NCI-H460 (cell line): ENCODE data around the gene ST7. TPM values are rescaled to one million over a fixed set of nuclear protein-coding genes. Genes with fewer than 3 reads are reported as not detected.

Source experiments
- DNase-seq: peaks from one replicate; pipeline ENCODE4 v3.0.0-alpha.2; 2016; ENCODE audit warnings: low read depth; ENCODE audit errors: extremely low read depth
- total RNA-seq: library from RNA; depleted of rRNA; stranded (reverse); fragments of >200 nt; shearing (Covaris generic); gene quantifications from 2 replicates; pipeline ENCODE4 v1.2.3, GENCODE V29; 2014

ST7 gene
- total RNA-seq, 1 experiment from 2014 or later: 30.7 TPM

GRCh38 chr7:117086788-117087187 is 133.5 kb downstream of the ST7 start:
- no peak for DNase-seq

- DNase-seq: no peak
Measured at GRCh38 chr7:117087639-117088396, 134.5 kb downstream of the ST7 start.

- DNase-seq: no peak
Measured at GRCh38 chr7:117088623-117089194, 135.4 kb downstream of the ST7 start.

GRCh38 chr7:117090791-117091190 is 137.5 kb downstream of the ST7 start:
- DNase-seq: no peak

- no peak for DNase-seq
Measured at GRCh38 chr7:117091721-117092120, 138.4 kb downstream of the ST7 start.

- DNase-seq: no peak
Measured at GRCh38 chr7:117092785-117093184, 139.5 kb downstream of the ST7 start.

DNA sequence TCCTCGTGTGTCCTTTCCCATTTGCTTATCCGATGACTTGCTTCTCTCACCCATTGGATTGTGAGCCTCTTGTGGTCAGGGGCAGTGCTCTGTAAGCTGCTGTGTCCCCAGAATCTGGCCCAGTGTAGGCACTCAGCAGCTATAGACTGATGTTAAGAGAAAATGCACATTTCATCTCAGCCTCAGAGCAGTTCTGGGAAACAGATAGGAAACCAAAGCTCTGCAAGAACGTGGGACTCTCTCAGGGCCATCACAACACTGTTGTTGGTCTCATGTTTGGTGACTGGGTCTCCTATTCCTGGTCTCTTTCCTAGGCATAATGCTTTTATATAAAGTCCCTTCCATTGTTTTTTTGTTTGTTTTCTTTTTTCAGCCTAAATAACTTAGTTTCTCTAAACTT is 141.2 kb downstream of the ST7 start:
- DNase-seq: no peak

DNA sequence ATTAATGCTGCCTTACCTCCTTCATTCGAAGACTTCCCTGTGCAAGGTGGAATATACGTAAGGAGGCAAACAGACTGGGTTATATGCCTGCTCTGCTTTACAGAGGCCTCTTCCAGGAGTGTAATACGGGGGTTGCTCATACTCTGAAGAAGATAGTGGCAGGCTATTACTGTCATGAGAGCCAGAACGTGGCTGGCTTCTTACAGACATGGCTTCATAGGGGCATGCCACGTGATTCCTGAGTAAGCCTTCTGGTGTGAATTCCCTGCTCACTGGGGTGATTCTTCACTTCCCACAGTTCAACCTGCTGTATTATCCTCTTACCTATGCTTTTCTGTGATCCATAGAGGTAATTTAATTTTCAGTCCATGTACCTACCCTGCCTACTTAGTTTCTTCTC is 141.8 kb downstream of the ST7 start:
- no peak for DNase-seq

DNA sequence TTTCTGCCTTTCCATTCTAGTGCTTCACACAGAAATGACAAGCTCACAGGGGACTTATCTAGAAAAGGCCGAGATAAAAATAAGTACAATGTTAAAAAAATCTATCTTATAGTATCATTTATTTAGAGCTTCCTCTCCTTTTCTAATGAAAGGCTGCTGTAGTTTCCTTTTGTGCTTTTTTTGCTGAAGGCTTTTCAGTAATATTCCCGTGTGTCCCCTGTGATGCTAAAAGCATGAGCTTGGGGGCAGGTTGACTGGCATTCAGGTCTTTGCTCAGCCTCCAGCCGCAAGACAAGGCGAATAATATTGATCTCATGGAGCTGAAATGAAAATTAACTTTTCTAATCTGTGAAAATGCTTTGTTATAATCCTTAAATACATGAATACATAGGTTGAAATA is 143.0 kb downstream of the ST7 start:
- DNase-seq: no peak

DNA sequence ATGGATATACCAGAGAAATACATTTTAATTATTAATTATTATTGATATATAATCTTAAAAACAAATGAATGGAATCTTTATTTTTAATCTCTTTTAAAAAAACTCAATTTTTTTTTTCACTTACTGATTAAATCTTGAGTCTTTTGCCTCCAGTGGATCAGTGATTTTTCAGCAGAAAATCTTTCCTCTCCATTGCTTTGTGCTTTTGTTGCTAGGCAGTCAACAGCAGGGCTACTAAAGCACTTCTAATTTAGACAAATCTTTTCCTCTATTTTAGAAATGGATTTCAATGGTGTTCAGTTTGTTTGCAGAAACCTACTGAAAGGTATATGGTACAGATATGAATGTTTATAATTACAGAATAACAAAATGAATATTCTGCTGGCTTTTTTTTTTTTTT is 143.6 kb downstream of the ST7 start:
- DNase-seq: no peak

GRCh38 chr7:117097860-117098259 is 144.6 kb downstream of the ST7 start:
- DNase-seq: no peak

GRCh38 chr7:117098457-117098856 is 145.2 kb downstream of the ST7 start:
- DNase-seq: no peak

- no peak for DNase-seq
Measured at GRCh38 chr7:117101026-117101425, 147.7 kb downstream of the ST7 start.

- DNase-seq: no peak
Measured at GRCh38 chr7:117110480-117111315, 157.4 kb downstream of the ST7 start.

GRCh38 chr7:117111535-117111934 is 158.2 kb downstream of the ST7 start:
- DNase-seq: no peak

DNA sequence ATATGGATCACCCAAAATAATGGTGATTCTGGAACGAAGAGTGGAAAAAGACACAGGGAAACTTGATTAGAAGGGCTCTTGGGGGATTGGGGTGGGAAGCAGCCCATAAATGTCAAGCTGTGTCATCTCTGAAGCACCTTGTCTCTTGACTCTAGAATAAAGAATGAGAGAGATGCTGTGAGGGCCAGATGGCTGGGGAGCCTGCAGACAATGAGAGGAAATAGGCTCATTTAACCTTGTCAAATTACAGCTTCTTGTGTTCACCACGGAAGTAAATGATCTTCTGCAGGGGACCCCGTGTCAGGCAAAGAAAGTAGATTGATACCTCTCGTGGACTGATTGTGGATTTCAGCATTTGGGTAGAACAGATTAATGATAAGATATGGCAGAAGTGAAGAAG is 159.3 kb downstream of the ST7 start:
- DNase-seq: no peak

GRCh38 chr7:117113871-117114270 is 160.6 kb downstream of the ST7 start:
- no peak for DNase-seq

DNA sequence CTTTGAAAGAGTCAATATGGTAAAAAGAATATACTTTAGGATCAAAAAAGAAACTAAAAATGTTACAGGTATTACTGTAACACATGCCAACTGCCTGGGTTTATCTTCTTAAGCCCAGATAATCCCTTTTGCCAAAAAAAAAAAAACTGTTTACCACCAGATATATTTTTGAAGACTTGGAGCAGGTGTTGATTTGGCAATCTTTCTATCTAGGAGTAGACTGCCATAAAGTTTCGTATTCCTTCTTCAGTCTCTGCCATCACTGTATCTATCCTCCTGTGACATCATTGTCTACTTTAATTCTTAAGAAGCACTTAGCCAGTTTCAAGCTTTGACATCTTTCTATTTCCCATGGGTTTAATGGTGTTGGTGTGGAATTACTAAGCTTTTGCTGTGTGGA is 161.0 kb downstream of the ST7 start:
- DNase-seq: no peak

DNA sequence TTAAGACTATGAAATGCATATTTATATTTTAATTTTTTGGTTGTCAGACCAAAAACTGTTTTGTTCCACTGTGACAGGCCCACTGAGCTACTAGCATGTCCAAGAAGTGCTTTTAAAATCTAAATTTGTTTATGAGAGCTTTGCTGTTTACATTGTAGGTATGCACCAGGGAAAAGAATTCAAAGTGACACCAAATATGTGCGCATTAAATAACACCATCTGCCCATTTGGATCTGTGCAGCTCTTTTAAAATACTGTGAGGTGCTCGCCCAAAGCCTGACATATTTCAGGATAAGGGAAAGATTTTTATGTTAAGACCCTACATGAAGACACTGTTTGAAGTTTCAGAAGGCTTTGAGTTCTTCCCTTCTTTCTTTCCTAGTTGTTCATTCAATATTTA is 162.9 kb downstream of the ST7 start:
- no peak for DNase-seq

GRCh38 chr7:117117172-117117571 is 163.9 kb downstream of the ST7 start:
- no peak for DNase-seq

DNA sequence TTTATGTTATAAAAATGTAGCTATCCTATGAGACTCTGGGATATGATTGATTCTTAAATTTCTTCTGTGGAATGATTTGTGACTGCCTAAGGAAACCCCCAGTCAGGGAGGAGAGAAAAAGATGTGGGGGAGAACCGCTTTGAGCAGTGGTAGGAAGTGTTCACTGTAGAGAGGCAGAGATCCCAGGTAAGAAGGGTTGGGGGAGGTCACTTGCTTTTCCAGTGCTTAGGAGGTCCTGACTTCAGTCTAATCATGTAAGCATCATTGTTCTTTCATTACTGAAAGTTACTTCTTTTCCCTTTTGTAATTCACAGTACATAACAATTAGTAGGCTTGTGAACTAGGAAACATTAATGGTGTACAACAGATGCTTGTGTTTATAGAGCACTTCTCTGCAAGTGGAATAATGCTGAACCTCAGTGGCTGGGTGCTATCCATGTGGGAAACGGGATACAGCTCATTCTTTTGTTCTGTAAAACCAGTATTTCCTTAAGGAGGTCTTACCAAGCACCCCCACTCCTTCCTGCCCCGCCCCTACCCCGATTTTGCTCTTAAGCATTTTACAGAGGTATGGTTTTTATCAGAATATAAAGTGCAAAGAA is 165.4 kb downstream of the ST7 start:
- no peak for DNase-seq
